SK-N-SH treated with all-trans-retinoic acid at 6 μM for 48 hours (cell line): ENCODE results near the gene C12orf75.

Experiments
- ATAC-seq: fragments of 200-7000 bp; cut with Tn5 transposase; 3 replicates; pipeline ENCODE4 v1.9.1; 2020; ENCODE audit warnings: mild to moderate bottlenecking, moderate library complexity
- ARNTL ChIP-seq: fragments of 450-650 bp; formaldehyde crosslinking; IDR thresholded peaks from 2 replicates; pipeline ENCODE4 v1.5.0; 2020; ENCODE audit warnings: low read depth, mild to moderate bottlenecking, moderate library complexity, borderline replicate concordance
- BACH2 ChIP-seq: fragments of 250-450 bp; sonication (Bioruptor Pico); IDR thresholded peaks from 2 replicates; pipeline ENCODE4 v1.9.0; 2021; ENCODE audit warnings: mild to moderate bottlenecking, borderline replicate concordance
- CSDC2 ChIP-seq: fragments of 250-450 bp; sonication (Bioruptor Pico); IDR thresholded peaks from 2 replicates; pipeline ENCODE4 v1.5.0; 2020; ENCODE audit warnings: mild to moderate bottlenecking, moderate library complexity
- ESRRG ChIP-seq: fragments of 250-450 bp; sonication (Bioruptor Pico); IDR thresholded peaks from 2 replicates; pipeline ENCODE4 v1.6.1; 2021; ENCODE audit warnings: mild to moderate bottlenecking
- ISL1 ChIP-seq: fragments of 250-450 bp; sonication (Bioruptor Pico); IDR thresholded peaks from 2 replicates; pipeline ENCODE4 v2.1.2; 2022; ENCODE audit warnings: mild to moderate bottlenecking, moderate library complexity
- OSR1 ChIP-seq: fragments of 250-450 bp; sonication (Bioruptor Pico); IDR thresholded peaks from 2 replicates; pipeline ENCODE4 v1.8.0; 2022; ENCODE audit warnings: moderate library complexity, mild to moderate bottlenecking, inconsistent platforms
- POU6F1 ChIP-seq: fragments of 250-450 bp; sonication (Bioruptor Pico); IDR thresholded peaks from 2 replicates; pipeline ENCODE4 v1.8.0; 2021; ENCODE audit warnings: low read depth, mild to moderate bottlenecking, moderate library complexity, borderline replicate concordance
- PPARA ChIP-seq: fragments of 250-450 bp; sonication (Bioruptor Pico); IDR thresholded peaks from 2 replicates; pipeline ENCODE4 v1.5.0; 2020; ENCODE audit warnings: mild to moderate bottlenecking, borderline replicate concordance
- RARB ChIP-seq: fragments of 250-450 bp; sonication (Bioruptor Pico); IDR thresholded peaks from 2 replicates; pipeline ENCODE4 v1.8.0; 2021; ENCODE audit warnings: mild to moderate bottlenecking, moderate library complexity
- SNAI2 ChIP-seq: fragments of 250-450 bp; sonication (Bioruptor Pico); IDR thresholded peaks from 2 replicates; pipeline ENCODE4 v1.5.0; 2020; ENCODE audit warnings: mild to moderate bottlenecking, moderate library complexity
- TCF4 ChIP-seq: fragments of 250-450 bp; sonication (Bioruptor Pico); IDR thresholded peaks from 2 replicates; pipeline ENCODE4 v1.8.0; 2021; ENCODE audit warnings: mild to moderate bottlenecking, moderate library complexity, borderline replicate concordance
- TOX ChIP-seq: fragments of 250-450 bp; sonication (Bioruptor Pico); IDR thresholded peaks from 2 replicates; pipeline ENCODE4 v1.8.0; 2021; ENCODE audit warnings: mild to moderate bottlenecking, moderate library complexity, borderline replicate concordance
- TSHZ2 ChIP-seq: fragments of 250-450 bp; sonication (Bioruptor Pico); IDR thresholded peaks from 2 replicates; pipeline ENCODE4 v1.5.0; 2020; ENCODE audit warnings: mild to moderate bottlenecking, moderate library complexity
- ZC3H10 ChIP-seq: fragments of 250-450 bp; sonication (Bioruptor Pico); IDR thresholded peaks from 2 replicates; pipeline ENCODE4 v1.5.1; 2021; ENCODE audit warnings: mild to moderate bottlenecking, moderate library complexity
- ZFP3 ChIP-seq: fragments of 250-450 bp; sonication (Bioruptor Pico); IDR thresholded peaks from 2 replicates; pipeline ENCODE4 v1.5.0; 2020; ENCODE audit warnings: mild to moderate bottlenecking, moderate library complexity
- ZFP30 ChIP-seq: fragments of 450-650 bp; formaldehyde crosslinking; IDR thresholded peaks from 2 replicates; pipeline ENCODE4 v1.5.0; 2022; ENCODE audit warnings: mild to moderate bottlenecking, moderate library complexity
- ZNF565 ChIP-seq: fragments of 450-650 bp; formaldehyde crosslinking; conservative IDR thresholded peaks from 2 replicates; pipeline ENCODE4 v1.5.0; 2020; ENCODE audit warnings: low read depth, mild to moderate bottlenecking, moderate library complexity
- ZNF70 ChIP-seq: fragments of 450-650 bp; formaldehyde crosslinking; IDR thresholded peaks from 2 replicates; pipeline ENCODE4 v1.5.0; 2020; ENCODE audit warnings: mild to moderate bottlenecking, moderate library complexity
- ZNF8 ChIP-seq: fragments of 450-650 bp; formaldehyde crosslinking; IDR thresholded peaks from 2 replicates; pipeline ENCODE4 v1.5.0; 2020; ENCODE audit warnings: mild to moderate bottlenecking, moderate library complexity
- TF ChIP-seq, protein P1 (sequence below): fragments of 250-450 bp; sonication (Bioruptor Pico); IDR thresholded peaks from 2 replicates; pipeline ENCODE4 v1.5.1; 2020; ENCODE audit warnings: low read depth, mild to moderate bottlenecking, moderate library complexity
- TF ChIP-seq, protein P2 (sequence below): fragments of 250-450 bp; sonication (Bioruptor Pico); IDR thresholded peaks from 2 replicates; pipeline ENCODE4 v1.8.0; 2020; ENCODE audit warnings: mild to moderate bottlenecking, moderate library complexity, borderline replicate concordance

Gene C12orf75

GRCh38 chr12:105359856-105360255 is 29.4 kb downstream of the C12orf75 start:
- ATAC-seq: peak; percentile 35; the same call in 1 of the 3 replicates
- TF ChIP-seq ZFP3: no peak
- no peak for TF ChIP-seq TCF4 (CRISPR knock-in tag)
- no peak for TF ChIP-seq PPARA (CRISPR knock-in tag)
- TF ChIP-seq BACH2 (CRISPR knock-in tag): no peak
- no peak for TF ChIP-seq ZNF70 (CRISPR knock-in tag)
- TF ChIP-seq ISL1 (CRISPR knock-in tag): peak; percentile 50
- TF ChIP-seq, protein P1, sequence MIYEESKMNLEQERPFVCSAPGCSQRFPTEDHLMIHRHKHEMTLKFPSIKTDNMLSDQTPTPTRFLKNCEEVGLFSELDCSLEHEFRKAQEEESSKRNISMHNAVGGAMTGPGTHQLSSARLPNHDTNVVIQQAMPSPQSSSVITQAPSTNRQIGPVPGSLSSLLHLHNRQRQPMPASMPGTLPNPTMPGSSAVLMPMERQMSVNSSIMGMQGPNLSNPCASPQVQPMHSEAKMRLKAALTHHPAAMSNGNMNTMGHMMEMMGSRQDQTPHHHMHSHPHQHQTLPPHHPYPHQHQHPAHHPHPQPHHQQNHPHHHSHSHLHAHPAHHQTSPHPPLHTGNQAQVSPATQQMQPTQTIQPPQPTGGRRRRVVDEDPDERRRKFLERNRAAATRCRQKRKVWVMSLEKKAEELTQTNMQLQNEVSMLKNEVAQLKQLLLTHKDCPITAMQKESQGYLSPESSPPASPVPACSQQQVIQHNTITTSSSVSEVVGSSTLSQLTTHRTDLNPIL: no peak

GRCh38 chr12:105363890-105364289 is 33.4 kb downstream of the C12orf75 start:
- ATAC-seq: no peak
- no peak for TF ChIP-seq CSDC2 (CRISPR knock-in tag)
- no peak for TF ChIP-seq ZC3H10 (CRISPR knock-in tag)
- no peak for TF ChIP-seq TCF4 (CRISPR knock-in tag)
- TF ChIP-seq ZFP3: no peak
- no peak for TF ChIP-seq ZNF565 (CRISPR knock-in tag)
- TF ChIP-seq ISL1 (CRISPR knock-in tag): no peak
- TF ChIP-seq RARB (CRISPR knock-in tag): no peak
- TF ChIP-seq OSR1: no peak

GRCh38 chr12:105365231-105365630 is 34.7 kb downstream of the C12orf75 start:
- no peak for ATAC-seq
- no peak for TF ChIP-seq ZNF70 (CRISPR knock-in tag)
- TF ChIP-seq, all 23 proteins: peak for 0

DNA sequence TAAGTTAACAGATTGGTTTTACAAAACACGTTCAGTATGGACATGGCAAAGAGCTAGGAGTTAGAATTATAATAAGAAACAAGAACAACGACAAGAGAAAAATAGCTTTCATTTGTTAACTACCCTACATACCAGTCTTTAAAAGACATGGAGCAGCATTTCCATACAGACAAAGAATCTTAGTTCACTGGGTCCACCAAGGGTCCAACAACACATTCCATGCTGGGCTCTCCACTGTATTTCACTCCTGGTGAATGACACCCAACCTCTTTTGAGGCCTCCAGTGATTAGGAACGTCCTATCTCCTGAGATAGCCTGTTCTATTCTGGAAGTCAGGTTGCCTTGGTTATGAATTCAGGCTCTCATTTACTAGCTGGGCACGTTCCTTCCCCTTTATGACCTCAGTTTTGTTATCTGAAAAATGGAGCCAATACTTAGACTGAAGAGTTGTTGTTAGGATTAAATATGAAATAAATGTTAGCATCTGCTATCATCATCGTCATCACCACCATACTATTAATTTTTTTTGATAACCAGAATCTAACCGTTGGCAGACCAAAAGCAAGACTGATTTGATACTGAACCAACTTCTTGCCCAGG is 37.7 kb downstream of the C12orf75 start:
- no peak for ATAC-seq
- no peak for TF ChIP-seq BACH2 (CRISPR knock-in tag)
- no peak for TF ChIP-seq PPARA (CRISPR knock-in tag)
- TF ChIP-seq RARB (CRISPR knock-in tag): no peak
- no peak for TF ChIP-seq TSHZ2
- no peak for TF ChIP-seq ZC3H10 (CRISPR knock-in tag)
- TF ChIP-seq CSDC2 (CRISPR knock-in tag): no peak
- TF ChIP-seq ZFP30 (CRISPR knock-in tag): no peak
- TF ChIP-seq POU6F1: no peak
- no peak for TF ChIP-seq ZNF8
- no peak for TF ChIP-seq ARNTL (CRISPR knock-in tag)
- no peak for TF ChIP-seq ESRRG (CRISPR knock-in tag)
- no peak for TF ChIP-seq OSR1
- TF ChIP-seq, protein P2, sequence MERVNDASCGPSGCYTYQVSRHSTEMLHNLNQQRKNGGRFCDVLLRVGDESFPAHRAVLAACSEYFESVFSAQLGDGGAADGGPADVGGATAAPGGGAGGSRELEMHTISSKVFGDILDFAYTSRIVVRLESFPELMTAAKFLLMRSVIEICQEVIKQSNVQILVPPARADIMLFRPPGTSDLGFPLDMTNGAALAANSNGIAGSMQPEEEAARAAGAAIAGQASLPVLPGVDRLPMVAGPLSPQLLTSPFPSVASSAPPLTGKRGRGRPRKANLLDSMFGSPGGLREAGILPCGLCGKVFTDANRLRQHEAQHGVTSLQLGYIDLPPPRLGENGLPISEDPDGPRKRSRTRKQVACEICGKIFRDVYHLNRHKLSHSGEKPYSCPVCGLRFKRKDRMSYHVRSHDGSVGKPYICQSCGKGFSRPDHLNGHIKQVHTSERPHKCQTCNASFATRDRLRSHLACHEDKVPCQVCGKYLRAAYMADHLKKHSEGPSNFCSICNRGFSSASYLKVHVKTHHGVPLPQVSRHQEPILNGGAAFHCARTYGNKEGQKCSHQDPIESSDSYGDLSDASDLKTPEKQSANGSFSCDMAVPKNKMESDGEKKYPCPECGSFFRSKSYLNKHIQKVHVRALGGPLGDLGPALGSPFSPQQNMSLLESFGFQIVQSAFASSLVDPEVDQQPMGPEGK (CRISPR knock-in tag): no peak
- no peak for TF ChIP-seq SNAI2

- TF ChIP-seq ZFP30 (CRISPR knock-in tag): no peak
- TF ChIP-seq SNAI2: no peak
- no peak for TF ChIP-seq TOX (CRISPR knock-in tag)
- TF ChIP-seq ZC3H10 (CRISPR knock-in tag): no peak
- no peak for TF ChIP-seq POU6F1
Observed at GRCh38 chr12:105369014-105369413, 38.5 kb downstream of the C12orf75 start.

More at GRCh38 chr12:105369014-105369413, 38.5 kb downstream of the C12orf75 start:
- peak; percentile 59 for ATAC-seq
